T-helper 22 cell (primary cell): ENCODE data around the gene CCZ1.
"Not testable (repeated sequence)": the region's sequence is repeated elsewhere in the genome, so short reads cannot be mapped to it uniquely, and the experiment has no call there.

Experiments used
- DNase-seq: peaks from one replicate; pipeline ENCODE4 v3.0.0-alpha.2; 2020; ENCODE audit warnings: low read depth

Gene CCZ1

DNA sequence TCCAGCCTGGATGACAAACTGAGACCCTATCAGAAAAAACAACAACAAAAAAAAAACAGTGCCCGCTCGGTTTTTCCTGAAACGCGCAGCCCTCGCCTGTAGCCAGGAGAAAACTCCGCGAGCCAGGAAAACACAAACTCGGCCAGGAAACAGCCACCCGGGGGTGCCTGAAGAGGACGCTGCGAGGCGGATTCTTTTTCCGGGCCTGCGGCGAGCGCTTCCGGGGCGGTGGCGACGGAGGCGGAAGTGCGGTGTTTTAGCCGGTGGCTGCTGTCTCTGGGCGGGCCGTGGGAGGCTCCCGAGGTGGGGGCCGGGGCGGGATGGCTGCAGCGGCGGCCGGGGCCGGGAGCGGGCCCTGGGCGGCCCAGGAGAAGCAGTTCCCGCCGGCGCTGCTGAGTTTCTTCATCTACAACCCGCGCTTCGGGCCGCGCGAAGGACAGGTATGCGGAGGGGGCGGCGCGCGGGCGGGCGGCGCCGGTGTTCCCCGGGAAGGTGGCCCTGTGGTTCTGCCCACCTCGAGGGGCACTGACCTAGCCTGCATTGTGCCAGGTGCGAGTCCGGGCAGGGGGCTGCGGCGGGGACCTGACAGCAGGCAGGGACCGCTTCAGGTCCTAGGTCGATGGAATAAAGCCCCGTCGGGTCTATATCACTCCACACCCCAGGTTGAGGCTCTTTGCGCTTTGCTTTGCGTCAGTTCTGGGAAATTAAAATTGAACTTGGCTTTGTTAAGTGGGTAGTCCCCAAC, at the start of gene CCZ1:
Gene CCZ1 (plus strand): TSS at position 254 of the 745 bp plus-strand sequence. CDS start 67 bp downstream, at position 321.
- peak; percentile 12 for DNase-seq

DNA sequence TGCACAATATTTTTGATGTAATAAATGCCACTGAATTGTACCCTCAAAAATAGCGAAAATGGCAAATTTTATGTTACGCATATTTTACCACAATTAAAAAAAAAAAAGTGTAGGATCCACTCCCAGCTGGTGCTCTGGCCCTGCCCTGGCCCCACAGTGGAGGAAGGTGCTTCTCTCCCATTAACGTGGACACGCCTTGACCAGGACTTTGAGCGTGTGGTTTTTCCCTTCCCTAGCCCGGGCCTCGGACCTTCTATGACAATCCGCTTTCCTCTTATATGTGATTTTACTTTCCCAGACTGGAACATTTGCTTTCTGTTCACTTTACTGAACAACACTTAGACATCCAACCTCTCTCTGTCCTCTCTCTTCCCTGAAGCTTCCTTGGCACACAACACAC, 47.6 kb upstream of the CCZ1 start:
- DNase-seq = no peak

DNA sequence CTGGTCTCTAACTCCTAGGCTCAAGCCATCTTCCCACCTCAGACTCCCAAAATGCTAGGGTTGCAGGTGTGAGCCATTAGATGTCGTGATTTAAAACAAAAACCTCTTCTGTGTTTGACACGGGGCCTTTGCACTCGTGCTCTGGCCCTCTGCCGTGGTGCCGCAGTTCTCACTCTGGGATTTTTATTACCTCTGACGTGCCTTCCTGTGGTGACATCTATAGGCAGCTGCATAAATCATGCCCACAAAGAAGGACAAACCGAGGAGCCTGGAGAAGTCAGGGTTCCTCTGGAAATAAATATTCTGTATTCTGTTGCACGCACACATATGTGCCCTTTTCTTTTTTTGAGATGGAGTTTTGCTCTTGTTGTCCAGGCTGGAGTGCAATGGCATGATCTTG, 43.8 kb upstream of the CCZ1 start:
- DNase-seq = no peak

DNA sequence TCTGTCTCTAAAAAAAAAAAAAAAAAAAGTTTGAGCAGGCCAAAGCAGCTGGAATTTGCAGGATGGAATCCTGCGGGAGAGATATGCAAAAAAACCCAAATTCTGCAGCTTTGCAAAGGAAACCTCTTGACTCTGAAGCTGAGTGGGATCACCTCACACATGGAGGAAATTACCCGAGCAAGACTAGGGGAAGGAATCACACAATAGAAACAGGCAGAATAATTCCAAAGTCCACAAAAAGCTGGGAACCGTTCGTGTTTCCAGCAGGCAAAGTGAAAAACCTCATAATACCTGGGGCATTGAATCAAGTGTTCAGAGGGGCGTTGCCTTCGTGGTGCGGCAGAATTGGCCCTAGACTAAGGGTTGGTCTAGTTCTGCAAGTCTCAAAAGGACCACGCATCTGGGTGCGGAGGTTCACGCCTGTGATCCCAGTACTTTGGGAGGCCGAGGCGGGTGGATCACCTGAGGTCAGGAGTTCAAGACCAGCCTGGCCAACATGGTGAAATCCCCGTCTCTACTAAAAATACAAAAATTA, 41.4 kb upstream of the CCZ1 start:
- DNase-seq = not testable (repeated sequence)

DNA sequence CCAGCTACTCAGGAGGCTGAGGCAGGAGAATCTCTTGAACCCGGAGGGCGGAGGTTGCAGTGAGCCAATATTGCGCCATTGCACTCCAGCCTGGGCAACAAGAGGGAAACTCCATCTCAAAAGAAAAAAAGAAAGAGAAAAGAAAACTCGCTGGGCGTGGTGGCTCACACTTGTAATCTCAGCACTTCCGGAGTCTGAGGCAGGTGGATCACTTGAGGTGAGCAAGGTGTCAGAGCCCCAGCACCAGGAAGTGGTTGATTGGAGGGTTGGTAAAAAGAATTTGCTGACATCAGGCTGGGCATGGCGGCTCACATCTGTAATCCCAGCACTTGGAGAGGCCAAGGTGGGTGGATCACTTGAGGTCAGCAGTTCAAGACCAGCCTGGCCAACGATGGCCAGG, 40.0 kb upstream of the CCZ1 start:
- peak; percentile 44 for DNase-seq

DNA sequence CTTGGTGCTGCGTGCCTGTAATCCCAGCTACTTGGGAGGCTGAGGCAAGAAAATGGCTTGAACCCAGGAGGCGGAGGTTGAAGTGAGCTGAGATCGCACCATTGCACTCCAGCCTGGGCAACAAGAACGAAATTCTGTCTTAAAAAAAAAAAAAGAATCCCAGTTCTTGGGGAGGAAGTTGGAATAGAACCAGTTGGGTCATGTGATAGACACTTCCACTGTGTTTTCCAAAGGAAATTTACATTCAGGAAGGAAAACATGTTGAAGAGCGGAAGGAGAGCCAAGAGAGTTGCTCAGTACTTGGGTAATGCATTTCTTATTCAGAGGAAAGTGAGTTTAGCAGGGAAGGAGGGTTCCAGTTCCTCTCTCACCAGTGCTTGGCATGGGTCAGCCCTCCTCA, 37.3 kb upstream of the CCZ1 start:
- not testable (repeated sequence) for DNase-seq

DNA sequence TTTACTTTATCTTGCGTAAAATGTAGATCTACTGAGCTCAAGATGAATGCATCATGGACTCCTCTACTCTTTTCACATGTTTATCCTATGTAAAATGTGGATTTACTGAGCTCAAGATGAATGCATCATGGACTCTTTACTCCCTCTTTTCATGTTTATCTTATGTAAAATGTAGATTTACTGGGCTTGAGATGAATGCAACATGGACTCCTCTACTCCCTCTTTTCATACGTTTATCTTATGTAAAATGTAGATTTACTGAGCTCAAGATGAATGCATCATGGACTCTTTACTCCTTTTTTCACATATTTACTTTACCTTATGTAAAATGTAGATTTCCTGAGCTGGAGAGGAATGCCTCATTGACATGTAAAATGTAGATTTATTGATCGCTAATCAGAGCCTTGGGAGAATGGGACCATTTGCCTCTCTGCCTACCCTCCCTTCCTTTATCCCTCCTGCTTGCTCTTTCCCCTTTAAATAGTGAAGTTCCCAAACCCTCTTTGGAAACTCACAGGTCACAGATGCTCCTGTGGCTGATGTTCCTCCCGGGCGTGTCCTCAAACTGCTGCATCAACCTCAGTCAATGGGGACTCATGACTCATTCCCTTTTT, 35.7 kb upstream of the CCZ1 start:
- DNase-seq = not testable (repeated sequence)

DNA sequence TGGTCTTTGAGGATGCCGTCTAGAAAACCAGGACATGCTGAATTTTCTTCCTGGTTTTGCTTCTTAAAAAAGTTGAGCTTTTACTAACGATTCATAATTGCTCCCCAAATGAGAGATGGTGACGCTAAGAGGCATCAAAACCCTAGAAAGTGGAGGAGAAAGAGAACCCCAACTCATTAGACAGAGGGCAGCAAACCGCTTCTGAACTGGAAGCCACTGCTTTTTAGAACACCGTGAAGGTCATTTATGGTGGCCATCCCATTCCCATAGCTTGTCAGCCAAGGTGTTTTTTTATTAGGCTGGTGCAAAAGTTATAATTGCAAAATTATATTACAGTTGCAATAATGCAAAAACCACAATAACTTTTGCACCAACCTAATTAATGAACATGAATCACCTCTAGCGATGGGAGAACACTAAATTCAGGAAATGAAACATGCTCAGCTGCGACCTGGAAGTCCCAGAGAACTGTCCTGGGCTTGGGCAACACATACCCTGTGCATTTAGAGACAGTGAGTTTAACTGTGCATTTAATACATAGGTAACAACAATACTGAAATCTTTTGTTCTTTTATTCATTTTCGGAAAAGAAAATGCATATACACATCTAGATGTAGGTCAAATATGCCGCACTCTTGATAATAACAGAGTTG, 33.1 kb upstream of the CCZ1 start:
- not testable (repeated sequence) for DNase-seq

DNA sequence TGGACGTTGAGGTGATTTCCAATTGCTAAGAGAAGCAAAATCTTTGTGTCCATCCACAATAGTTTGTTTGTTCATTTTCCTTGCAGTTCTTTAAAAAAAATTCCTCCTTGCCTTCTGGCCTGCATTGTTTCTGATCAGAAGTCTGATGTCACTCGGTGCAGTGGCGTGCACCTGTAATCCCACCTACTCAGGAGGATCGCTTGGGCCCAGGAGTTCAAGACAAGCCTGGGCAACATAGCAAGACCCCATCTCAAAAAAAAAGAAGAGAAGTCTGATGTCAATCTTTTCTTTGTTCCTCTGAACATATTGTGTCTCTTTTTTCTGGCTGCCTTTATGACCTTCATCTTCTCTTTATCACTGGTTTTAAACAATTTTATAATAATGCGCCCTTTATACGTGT, 31.5 kb upstream of the CCZ1 start:
- no peak for DNase-seq

DNA sequence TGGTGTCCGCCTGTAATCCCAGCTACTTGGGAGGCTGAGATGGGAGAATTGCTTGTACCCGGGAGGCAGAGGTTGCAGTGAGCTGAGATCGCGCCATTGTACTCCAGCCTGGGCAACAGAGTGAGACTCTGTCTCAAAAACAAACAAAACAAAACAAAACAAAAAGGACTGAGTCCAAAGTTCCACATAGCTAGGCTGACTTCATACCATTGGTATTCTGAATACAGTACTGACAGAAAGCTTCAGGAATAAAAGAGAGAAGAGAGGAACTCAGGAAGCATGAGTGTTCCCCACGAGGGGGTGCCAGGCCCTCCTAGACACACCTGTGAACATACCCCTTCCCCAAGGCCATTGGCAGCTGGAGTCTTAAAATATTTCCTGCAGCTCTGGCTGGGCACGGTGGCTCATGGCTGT, 29.6 kb upstream of the CCZ1 start:
- not testable (repeated sequence) for DNase-seq

DNA sequence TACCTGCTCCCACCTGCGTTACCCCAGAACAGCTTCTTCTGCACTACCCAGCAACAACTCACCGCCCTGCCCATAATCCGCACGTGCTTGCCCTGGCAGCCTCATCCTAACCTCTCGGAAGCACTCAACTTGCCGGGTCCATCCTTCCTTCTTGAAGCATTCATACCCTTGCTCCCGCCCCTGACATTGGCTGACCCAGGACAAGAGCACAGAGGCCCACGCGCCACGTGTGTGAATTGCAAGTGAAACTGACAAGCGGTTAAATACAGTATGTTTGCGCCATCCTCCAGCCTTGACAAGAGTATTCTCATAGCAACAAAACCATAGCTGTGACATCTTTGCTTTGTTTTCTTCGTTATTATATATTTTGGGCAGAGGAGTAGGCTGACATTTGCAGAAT, 28.8 kb upstream of the CCZ1 start:
- no peak for DNase-seq

DNA sequence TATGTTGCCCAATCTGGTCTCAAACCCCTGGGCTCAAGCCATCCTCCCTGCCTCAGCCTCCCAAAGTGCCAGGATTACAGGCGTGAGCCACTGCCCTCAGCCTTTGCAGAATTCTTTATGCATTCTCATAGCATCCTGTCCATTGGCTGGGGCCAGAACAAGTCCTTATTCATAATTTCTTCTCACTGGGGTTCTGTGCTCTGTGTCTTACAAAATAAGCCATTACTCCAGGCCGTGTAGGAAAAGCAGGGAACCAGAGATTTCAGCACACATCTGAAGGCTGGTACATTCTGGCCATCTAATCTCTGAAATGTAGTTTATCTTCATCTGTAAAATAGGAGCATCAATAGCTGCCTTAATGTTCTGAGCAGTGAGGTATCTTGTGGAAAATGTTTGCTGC, 28.2 kb upstream of the CCZ1 start:
- no peak for DNase-seq

DNA sequence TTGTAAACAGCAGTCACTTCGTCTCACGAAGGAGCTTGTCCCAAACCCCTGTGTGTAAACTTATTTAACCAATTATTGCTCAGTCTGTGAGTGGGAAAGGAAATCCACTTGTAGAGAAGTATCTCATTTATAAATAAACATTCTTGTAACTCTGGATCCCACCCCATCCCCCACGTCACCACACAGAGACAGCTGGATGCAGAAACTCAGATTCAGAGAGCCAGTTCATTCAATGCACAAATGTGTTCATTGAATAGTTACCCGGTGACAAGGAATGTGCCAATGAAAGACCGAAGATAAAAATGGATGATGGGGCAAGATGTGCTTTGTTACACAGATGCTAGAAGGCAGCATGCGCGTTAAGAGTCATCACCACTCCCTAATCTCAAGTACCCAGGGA, 26.2 kb upstream of the CCZ1 start:
- no peak for DNase-seq

DNA sequence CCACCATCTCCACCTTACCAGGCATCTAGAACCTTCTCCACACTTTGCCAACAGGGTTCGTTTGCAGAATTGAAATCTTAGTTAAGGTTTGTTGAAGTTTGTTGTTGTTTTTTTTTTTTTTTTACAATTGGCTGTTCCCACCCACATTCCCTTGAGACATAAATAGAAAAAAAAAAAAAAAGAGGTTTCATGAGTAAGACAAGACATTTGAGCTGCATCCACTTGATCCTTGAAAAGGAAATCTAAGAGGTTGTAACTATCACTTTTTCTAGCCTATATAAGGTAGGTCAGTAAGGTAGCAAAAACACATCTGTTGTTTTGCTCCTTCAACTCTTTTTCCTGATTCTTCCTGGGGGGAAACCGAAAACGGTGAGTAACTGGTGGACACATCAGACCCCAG, 18.9 kb upstream of the CCZ1 start:
- not testable (repeated sequence) for DNase-seq

DNA sequence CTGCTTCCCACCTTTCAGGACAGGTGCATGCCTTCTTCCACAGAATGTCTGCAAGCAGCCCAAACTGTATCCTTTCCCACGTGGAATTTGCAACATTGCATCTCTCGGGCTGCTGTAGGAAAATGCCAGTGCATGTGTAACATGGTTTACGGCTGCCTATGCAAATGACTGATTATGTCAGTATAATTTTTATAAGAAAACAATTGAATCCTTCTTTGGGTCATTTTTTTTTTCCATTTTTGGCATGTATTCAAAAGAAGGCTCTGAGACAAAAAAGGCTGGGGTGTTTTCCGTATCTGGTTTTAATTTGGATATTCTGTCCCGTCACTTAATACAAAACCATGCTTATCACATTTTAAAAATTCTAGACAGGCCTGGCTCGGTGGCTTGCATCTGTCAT, 18.4 kb upstream of the CCZ1 start:
- not testable (repeated sequence) for DNase-seq

DNA sequence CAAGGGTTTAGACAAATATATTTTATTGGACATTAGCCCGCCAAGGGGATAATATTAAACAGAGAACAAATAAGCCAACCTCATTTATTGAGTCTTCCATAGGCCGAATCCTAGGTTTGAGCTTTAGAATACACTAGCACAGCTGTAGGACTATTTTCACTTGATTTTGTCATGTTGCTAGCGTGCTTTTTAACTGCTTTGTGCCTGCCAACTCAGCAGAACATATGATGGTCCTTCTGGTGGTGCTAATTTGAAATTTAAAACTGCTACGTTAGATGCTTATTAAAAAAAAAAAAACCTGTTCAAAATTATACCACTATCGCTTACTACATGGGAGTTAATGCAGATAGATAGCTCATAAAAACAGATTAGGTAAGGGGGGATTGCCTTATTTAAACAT, 14.1 kb upstream of the CCZ1 start:
- not testable (repeated sequence) for DNase-seq

DNA sequence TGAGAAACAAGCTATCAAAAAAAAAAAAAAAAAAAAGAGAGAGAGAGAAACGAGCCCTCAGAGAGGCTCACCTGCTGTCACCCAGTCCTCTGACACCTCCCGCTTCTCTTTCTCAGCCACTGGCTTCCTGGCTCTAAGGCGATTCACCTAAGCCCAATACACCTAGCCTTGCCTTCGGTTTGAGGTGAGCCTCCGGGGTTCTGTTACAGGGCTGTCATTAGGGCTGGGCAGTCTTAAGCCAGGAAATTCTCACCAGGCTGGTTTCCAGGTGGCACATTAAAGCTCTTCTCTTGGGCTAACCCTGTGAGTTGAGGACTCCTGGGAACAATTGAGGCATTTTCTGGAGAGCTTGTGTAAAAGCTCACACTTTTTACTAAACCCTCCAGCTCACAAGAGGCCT, 10.5 kb upstream of the CCZ1 start:
- not testable (repeated sequence) for DNase-seq

DNA sequence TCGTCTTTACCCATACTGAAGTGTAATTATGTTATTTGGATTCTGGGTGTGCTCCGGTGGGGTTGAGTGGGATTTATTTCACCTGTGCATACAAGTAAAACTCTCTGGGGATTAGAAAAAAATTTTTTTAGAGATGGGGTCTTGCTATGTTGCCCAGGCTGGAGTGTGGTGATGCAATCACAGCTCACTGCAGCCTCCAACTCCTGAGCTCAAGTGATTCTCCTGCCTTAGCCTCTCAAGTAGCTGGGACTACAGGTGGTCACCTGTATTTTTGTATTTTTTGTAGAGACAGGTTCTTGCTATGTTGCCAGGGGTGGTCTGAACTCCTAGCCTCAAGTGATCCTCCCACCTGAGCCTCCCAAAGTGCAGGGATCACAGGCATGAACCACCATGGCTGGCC, 8.3 kb upstream of the CCZ1 start:
- DNase-seq = not testable (repeated sequence)

DNA sequence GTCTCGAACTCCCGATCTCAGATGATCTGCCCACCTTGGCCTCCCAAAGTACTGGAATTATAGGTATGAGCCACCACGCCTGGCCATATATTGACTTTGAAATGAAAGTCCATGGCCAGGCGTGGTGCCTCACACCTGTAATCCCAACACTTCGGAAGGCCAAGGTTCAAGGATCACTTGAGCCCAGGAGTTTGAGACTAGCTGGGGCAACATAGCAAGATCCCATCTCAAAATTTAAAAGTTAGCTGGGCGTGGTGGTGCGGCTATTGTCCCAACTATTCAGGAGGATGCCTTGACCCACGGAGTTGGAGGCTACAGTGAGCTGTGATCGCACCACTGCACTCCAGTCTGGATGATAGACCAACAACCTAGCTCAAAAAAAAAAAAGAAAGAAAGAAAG, 6.0 kb upstream of the CCZ1 start:
- no peak for DNase-seq

DNA sequence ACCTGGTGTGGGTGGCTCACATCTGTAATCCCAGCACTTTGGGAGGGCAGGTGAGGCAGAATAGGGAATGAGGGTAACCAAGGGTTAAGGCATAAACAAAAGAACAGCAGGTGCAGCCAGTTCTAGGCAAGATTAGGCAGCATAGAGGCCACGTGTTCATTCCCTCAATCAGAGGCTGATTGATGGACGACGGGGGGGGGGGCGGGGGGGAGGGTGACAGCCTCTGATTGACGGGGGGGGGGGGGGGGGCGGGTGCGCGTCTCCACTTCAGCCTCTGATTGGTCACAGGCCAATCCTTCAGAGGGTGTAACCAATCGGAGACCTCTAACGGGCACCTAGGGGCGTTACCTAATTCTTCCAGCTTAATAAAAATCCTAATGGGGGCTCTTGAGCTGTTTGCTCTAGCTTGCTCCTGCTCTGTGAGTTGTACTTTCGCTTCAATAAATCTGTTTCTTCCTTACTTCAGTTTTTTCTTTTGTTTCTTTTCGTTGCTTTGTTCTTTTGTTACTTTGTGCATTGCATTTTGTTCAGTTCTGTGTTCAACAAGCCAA, 1.1 kb upstream of the CCZ1 start:
- DNase-seq = not testable (repeated sequence)

DNA sequence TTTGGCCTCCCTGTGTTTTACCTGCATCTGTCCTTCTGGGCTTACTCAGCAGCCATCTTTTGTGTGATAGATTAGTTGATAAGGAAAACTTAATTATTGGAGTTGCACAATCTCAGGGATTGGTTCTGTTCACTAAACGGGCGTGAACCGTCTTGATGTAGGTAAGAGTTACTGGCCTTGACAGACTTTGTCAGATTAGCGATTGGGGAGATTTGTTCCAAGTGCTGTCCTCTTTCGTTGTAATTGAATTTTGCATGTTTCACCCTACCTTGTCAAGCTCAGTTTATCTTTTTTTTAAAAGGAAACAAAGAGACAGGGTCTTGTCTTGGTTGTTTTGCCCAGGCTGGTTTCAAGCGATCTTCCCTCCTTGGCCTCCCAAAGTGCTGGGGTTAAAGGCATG, 4.5 kb downstream of the CCZ1 start:
- not testable (repeated sequence) for DNase-seq

DNA sequence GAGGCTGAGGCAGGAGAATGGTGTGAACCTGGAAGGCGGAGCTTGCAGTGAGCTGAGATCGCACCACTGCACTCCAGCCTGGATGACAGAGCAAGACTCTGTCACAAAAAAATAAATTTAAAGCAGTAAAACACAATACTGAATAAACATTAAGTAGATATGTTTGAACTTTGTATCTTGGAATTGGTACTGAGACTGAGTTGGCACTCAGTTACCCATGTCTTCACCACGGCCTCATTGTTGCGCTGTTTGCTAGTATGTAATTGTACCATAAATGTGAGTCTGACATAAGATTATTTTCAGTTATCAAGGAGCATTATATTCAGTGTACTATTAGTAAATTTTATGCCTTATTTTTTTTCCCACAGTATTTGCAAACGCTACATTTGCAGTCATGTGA, 6.2 kb downstream of the CCZ1 start:
- not testable (repeated sequence) for DNase-seq

DNA sequence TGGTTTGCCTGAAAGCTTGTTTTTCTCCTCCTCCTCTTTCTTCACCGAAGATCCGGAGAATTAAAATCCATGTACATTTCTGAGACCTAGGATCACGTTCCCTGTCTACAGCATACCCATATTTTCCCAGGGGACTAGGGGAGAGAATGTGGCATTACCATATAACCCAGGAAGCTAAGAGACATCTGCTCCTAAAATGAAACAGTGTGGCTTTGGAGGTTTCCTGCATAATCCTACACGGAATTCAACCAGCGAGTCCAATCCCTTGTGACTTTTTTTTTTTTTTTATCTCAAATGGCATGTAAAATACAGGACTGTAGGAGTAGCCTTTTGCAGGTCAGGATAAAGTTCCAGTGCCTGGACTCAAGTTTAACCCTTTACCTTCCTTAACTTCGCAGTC, 10.3 kb downstream of the CCZ1 start:
- DNase-seq = not testable (repeated sequence)
